Activated CD4-positive, alpha-beta T cell treated with anti-CD3 and anti-CD28 coated beads, Interleukin-2, amount 50 U/mL, for 4 hours (primary cell): ENCODE measurements around the gene PLAC8.

Experiments used
- DNase-seq, 2 experiments: peaks; one replicate each; pipeline ENCODE4 v3.0.0-alpha.2; 2020

The PLAC8 gene, protein sequence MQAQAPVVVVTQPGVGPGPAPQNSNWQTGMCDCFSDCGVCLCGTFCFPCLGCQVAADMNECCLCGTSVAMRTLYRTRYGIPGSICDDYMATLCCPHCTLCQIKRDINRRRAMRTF

DNA sequence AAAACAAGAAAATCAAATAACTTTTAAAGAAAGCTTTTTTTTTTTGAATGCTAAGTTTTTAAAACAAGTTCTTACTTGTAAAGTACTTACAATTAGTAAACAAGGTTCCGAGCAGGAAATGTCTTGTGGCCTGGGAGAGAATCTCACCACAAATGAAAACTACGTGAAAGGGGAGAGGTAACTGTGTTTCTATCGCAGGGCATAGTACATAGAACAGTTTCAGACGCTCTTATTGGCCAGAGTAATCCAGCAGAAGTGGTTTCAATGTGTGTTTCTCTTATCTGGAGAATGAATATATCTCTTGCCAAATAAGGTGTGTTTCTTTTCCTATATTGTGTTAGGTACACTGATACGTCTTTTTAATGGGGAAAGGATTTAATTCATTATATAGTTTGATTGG is at the start of gene PLAC8:
PLAC8 (minus strand) TSS at position 154 of the 400 bp plus-strand sequence. CDS start 6,808 bp downstream, outside the sequence.
- DNase-seq = no peak

DNA sequence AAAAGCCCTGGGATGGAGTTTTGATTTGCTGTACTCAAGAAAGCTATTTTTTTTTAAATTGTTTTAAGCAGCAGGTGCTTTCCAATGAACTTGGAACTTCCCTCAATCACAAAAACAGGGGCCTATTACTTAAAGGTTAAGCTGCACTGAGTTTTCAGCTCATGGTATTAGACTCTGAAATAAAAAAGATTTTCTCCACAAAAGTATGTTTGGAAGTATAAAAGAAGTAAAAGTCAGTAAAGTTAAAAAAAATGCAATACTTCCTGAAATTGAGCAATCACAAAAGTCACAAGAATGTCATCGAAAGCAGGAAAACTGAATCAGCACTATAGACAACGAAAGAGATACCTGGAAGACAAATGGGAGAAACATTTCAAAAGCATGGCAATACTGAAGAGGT is 38.9 kb upstream of the PLAC8 start:
- no peak for DNase-seq

DNA sequence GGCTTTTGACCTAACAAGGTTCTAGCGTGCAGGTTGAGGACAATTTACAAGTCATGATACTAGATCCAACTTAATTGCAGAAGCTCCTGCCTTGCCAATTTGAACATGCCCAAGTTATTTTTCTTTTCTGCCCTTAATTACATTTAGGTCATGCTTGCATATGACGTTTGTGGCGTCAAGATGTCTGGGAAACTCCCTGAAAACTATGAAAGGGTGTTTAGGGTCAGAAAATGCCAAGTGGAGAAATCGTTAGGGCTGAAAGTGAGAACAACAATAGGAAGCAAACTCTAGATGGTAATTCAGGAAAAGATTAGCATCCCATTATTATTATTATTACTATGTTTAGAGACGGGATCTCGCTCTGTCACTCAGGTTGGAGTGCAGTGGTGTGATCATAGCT is 38.2 kb upstream of the PLAC8 start:
- DNase-seq = no peak

DNA sequence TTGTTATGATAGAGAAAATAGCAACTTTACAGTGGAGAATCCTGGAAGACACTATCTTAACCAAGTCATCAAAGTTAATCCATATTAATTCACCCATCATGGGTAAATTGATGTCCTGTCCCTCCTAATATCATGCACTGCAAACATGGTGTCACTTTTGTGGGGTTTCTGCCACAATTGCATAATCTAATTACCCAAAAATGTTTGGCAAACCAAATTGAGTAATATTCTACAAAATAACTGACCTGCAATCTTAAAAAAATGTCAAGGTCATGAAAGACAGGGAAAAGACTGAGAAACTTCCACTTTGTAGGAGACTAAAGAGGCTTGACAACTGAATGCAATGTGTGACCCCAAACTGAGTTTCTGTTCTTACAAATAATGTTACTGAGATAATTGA is 37.1 kb upstream of the PLAC8 start:
- no peak for DNase-seq

DNA sequence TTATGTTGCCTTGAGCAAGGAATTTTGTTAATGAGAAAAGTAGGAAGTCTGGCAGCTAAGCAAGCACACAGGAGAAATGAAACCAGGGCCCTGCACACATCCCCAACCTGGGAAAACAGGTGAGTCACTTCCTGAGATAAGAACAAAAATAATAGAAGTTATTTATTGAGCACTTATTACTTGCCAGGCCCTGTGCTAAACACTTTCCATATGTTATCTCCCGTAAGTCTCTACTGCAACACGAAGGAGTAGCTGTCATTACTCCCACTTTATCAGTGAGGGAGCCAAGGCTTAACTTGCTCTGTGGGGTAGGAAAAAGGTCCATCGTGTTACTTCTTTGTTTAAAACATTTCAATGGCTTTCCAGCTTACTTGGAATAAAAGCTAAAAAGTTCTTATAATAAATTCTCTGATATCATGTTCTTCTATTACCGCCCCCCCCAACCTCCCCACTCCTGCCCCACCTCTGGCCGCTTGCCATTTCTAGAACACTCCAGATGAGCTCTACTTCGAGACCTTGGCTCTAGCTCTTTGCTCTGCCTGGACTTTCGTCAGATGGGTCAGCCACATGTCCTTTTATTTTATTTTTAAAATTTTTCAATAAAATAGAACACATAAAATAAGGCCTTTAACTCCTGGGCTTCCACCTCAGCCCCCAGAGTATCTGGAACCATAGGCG is 36.3 kb upstream of the PLAC8 start:
- DNase-seq = no peak

DNA sequence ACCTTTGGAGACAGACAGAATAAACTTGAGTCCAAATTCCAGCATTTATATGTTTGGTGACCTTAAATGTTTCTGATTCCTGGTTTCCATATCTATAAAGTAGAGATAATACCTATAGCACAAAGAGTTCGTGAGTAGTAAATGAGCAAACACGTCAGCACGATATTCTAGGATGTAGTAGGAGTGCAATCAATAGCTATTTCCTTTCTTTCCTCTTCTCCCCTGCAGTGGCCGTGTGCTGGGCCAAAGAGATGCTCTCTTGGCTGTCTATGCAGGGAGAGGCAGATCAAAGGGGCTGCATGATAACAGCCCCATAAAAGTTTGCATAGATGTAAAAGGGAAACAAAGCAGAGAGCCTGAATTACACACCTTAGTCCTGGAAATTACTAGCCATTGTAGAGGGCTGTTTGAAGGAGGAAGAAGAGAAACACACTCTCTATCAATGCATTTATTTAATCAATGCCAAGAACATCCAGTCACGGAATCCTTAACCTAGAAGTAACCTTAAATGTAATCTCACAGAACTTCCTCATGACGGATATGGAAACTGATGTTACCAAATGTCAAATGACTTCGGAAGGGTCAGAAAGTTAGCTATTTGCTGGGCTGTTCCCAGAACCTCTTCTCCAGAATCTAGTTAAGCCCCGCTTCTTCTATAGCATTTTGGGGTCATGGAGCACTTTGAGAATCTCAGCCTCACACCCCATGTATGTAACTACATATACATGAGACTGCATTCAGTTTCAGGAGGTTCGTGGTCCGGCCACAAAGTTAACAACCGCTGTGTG is 35.5 kb upstream of the PLAC8 start:
- DNase-seq = no peak

DNA sequence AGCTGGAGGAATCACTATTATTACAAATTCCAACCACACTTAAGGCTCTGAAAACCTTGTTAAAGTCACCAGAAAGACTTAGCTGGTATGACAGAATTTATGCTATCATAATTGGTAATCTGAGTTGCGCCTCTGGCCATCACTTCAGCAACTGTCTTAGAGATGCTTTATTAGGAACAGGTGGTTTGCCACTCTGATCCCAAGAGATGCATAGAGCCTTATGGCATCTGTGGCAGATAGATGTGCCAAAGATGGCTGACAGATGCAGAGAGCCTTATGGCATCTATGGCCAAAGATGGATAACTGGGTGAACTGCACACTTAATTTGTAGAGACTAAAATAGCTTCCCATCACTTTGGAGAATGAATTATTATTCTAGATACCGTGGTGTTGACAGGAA is 32.3 kb upstream of the PLAC8 start:
- DNase-seq = no peak

DNA sequence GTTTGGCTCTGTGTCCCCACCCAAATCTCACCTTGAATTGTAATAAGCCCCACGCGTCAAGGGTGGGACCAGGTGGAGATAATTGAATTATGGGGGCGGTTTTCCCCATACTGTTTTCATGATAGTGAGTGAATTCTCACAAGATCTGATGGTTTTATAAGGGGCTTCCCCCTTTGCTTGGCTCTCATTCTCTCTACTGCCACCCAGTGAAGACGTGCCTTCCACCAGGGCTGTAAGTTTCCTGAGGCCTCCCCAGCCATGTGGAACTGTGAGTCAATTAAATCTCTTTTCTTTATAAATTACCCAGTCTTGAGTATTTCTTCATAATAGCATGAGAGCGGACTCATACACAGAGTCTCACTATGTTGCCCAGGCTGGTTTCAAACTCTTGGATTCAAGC is 31.2 kb upstream of the PLAC8 start:
- DNase-seq = peak in 1 of 2 experiments; percentile 2

DNA sequence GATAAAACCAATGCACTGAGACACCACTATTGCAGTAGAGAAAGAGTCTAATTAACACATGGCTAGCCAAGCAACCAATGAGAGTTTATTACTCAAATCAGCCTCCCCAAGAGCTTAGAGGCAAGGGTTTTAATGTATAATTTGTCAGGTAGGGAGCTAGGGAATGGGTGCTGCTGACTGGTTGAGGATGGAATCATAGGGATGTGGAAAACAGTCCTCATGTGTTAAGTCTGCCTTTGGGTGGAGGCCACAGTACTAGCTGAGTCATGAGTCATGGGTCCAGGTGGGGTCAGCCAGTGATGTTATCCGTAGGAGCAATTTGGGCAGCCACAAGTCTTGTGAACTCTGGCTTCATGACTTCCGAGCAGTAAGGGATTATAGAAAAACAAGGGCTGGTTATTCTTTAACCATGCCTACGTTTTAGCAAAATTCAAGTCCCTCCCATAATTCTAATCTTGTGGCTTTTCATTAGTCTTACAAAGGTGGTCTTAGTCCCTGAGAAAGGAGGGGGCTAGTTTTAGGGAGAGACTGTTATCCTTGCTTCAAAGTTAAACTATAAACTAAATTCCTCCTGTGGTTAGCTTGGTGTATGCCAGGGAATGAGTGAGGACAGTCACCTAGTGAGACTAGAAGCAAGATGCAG is 25.1 kb upstream of the PLAC8 start:
- no peak for DNase-seq

DNA sequence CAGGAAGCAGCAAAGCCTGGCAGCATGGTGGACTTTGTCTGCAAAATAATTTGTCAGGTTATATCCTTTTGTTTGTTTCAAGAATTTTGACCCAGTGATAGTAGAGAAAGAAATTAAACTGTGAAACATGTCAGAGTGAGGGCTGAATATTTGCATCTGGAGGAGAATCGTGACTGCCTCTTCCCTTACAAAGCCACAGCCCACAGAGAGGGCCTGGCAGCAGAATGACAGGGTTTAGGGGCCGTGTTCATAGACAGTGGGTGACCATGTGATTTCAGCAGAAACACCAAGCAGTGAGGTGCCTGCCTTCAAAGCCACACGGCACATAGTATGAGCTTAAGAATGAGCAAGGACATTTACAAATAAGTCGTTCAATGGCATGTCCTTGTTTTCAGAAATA is 24.4 kb upstream of the PLAC8 start:
- DNase-seq = no peak

DNA sequence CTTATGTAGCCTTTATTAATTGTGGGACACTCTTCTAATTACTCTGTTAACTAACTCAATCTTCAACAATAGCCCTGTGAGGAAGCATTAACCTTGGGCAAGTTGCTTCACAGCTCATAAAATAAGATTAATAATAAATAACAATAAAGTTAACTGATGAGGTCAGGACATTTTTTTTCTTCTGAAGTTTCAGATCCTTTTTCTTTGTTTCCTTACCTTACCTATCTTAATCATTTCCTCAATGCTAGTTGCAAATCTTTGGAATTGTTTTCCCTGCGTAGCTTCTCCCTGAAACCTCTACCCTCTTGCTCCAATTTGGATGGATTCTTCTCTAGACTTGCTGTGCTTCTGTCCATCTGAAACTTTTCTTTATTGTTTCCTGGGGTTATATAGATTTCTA is 17.5 kb upstream of the PLAC8 start:
- DNase-seq = no peak

DNA sequence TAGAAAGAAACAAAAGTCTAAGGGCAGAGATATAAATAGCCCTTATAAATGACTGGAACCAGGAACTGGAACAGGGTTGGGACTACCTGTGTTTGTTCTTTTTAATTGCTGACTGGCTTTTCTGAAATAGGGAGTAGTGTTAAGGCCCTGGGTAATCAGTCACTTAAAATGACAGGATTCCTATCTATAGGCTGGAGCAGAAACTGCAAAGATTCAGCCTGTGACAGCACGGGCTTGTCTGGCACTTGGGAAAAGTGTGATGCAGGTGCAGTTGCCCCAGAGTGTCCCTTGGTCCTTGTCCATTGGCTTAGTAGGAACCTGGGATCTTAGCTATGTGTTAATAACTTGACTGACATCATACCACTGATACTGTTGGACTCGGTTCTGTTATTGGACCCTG is 14.7 kb upstream of the PLAC8 start:
- DNase-seq = no peak

DNA sequence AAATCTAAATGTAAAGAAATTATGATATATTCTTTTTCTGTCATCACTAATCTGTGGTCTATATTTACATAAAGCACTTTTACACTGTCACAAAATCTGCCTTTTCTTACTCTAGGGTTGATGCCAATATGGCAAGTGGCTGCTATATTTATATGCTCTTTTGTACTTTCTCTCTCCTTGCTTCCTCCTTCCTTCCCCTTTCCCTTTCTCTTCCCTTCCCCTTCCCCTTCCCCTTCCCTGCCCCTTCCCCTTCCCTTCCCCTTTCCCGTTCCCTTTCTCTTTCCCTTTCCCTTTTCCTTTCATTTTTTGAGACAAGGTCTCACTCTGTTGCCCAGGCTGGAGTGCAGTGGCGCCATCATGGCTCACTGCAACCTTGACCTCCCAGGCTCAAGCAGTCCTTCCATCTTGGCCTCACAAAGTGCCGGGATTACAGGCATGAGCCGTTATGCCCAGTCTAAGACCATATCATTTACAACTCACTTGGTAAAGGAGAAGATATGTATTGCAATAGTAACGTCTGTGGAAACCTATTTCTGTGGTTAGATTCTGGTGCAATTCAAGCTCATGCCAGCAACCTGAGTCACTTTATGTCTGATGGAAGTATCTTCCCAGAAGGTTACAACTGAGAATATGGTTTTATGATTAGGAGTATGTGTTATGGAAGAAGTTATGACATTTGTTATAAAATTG is 13.9 kb upstream of the PLAC8 start:
- DNase-seq = no peak

DNA sequence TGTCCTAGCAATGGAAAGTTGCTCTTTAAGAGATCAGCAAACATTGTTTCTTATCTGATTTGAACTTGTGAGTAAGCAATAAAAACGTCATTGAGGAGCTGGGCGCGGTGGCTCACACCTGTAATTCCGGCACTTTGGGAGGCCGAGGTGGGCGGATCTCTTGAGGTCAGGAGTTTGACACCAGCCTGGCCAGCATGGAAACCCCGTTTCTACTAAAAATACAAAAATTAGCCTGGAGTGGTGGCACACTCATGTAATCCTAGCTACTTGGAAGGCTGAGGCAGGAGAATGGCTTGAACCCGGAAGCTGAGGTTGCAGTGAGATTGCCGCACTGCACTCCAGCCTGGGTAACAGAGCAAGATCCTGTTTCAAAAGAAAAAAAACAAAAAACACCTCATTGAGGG is 11.2 kb upstream of the PLAC8 start:
- DNase-seq = peak; percentile 40 to 41

DNA sequence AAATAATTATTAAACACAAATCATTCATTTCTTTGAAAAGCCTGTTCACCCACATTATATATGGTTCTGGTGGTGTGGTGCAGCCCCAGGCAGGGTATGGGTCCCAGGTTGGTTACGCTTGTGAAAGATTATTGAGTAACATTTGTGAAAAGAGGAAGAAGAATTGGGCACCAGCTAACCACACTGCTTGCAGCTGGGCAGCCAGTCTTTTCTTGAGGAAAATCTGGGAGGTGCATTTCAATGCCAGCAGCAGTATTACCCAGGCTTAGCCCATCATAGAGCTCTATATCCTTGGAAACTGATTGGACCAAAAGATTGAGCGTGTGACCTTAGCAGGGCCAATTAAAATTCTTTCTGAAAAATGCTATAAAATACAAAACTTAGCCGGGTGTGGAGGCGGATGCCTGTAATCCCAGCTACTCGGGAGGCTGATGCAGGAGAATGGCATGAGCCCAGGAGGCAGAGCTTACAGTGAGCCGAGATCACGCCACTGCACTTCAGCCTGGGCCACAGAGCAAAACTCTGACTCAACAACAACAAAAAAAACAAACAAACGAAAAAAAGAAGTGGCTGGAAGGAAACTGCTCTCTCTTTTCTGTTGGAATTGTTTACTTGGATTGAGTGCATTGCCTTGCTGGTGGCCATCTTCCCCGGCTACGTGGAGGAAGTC is 9.7 kb upstream of the PLAC8 start:
- no peak for DNase-seq

DNA sequence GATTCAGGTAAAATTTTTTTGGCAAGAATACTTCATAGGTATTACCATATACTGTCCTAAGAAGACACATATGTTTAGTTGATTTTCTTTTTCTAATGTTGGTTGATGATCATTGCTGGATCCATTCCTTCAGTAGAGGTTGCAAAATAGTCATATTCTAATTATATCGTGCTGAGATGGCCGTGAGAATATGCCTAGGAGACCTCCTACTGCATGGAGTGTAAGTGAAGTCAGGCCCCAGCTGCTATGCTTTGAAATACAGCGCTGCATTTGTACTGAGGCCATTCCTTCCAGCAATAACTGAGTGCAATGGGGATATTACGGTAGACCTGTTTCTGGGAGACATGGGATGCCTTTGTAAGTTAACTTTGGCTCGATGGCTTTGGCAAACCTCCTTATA is 6.7 kb upstream of the PLAC8 start:
- no peak for DNase-seq

DNA sequence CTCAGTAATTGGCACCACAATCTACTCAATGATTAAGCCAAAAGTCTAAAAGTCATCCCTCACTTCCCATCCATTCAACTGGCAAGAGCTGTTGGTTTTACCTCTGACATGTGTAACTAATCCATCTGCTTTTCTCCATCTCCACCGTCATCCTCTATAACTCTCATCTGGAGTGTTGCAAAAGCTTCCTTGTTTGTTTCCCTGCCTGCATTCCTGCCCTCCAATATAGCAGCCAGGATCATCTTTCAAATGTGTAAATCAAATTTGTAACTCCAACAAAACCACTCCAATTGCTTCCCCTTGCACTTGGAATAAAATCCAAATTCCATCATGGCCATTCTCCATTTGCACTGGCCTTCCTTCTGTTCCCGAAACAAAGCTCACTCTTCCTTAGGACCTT is 4.3 kb upstream of the PLAC8 start:
- DNase-seq = no peak

DNA sequence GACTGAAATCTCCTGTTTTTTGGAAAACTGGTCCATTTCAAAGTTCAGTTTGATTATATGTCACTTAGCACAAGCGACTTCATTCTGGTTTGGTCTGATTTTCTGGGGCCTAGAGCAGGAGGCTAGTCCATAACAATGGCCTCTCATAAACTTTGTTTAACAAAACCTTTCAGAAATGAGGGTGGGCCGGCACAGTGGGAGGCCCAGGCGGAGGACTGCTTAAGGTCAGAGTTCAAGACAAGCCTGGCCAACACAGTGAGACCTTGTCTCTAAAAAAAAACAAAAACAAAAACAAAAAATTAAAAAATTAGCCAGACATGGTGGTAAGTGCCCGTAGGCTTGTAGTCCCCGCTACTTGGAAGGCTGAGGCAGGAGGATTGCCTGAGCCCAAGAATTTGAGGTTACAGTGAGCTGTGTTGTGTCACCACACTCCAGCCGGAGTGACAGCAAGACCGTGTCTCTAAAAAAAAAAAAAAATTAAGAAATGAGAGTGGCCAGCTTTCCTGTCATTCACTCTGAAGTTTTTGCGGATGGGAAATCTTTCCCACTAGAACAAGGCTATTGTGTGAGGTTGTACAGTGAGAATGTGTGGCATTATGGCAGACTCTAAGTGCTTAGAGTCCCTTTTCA is 1.2 kb upstream of the PLAC8 start:
- no peak for DNase-seq

DNA sequence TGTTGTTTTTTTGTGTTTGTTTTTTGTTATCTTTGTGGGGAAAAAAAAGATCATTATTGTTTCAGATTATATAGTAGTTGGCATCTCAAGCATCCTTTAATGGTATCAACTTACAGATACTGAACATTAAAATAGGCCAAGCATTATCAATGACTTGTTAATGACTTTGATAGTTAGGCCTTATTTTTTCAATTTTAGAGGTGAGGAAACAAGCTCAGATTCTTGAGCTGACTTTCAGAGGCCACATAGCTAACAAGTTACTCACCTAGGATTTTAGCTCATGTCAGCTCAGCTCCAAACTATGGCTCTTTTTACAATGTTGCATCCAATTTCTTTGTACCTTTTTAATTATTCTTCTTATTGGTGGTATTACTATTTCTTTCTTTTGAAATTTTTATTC is 471 bp upstream of the PLAC8 start:
- no peak for DNase-seq

DNA sequence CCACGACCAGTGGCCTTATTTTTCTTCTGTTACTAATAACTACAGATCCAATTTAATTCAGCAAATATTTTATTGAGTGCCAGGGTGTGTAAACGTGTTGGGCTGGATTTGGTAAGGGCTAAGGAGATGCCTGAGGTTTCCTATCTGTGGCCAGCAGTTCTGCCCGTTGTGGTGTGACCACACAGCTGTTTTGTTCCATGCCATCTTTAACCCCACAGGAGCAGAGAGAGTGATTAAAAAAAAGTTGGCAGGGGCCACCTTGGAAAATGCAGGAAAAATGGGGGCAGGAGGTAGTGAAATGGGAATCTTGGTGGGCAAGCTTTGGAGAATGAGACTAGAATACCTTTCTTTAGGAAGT is 1.1 kb downstream of the PLAC8 start:
- DNase-seq = no peak

DNA sequence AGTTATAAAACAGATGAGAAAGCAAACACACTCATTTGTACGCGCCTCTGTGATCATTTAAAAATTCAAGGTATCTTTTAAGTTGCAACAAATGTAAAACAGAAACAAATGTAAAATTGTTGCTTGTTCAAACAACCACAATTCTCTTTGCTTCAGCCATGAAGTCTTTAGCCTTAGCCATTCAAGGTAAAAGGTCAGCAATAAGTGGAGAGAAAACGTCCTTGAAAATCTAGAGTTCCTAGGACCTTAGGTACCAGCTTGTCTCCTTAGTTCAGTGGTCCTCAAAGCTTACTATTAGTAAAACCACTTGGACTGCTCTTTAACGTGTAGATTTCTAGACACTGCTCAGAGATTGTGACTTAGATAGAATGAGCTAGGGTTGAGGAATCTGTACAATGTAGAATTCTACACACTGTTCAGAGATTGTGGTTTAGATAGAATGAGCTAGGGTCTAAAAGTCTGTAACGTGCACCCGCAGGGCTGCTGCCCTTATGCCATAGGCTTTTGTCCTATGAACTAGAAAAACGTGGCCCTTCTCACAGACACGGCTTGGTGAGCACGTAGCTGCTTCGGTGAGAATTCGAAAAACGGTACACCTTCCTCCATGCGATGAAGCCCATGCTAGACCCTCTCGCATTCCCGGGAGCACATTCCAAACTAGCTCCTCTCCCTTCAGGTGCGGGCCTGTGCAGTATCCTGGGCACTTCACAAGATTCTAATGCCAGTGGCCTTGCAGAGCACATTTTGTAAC is 1.7 kb downstream of the PLAC8 start:
- DNase-seq = peak in 1 of 2 experiments; percentile 11

DNA sequence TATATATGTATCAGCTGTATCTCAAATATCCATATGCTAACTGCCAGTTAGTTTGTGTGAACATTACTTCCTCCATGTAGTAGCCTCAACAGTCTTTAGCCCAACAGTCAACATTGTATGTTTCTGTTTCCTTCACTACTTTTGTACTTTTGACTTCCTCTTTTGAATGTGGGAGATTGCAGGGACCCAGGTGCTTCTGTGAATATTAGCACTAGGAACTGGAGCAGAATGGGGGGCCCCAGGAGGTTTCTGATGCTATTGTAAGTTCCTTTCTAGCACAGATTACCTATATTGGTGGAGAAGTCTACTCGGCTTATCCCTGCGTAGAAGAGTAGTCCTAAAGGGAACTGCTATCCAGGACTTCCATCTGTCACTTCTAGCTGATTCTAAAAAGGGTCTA is 2.3 kb downstream of the PLAC8 start:
- DNase-seq = no peak
